ENCODE data around the gene ZNF534. TPM values are rescaled to one million over a fixed set of nuclear protein-coding genes. Genes with fewer than 3 reads are reported as not detected.
"Not testable (repeated sequence)": the region's sequence is repeated elsewhere in the genome, so short reads cannot be mapped to it uniquely, and the experiment has no call there.

The ZNF534 gene
- polyA plus RNA-seq, 1 donor = 0.40 TPM

- no CpG with 5 or more reads among the region's 8 CpGs for WGBS (ENCODE audit: insufficient coverage, low lambda C conversion rate)
- Histone ChIP-seq H3K9me3 (ENCODE audit: control insufficient read depth, low read depth, low read length) (peaks cover 24% of the 10 kb centered on the region), H3K4me1 (ENCODE audit: control insufficient read depth, insufficient read depth, low read length) (no peaks in the 10 kb centered on the region), H3K27ac (ENCODE audit: low read length) (no peak overlapping the region), H3K4me3 (ENCODE audit: low read length) (no peak overlapping the region), H3K27me3 (ENCODE audit: control insufficient read depth, insufficient read depth, low read length) (no peaks in the 10 kb centered on the region), H3K36me3 (ENCODE audit: control insufficient read depth, insufficient read depth, low read length) (no peaks in the 10 kb centered on the region)
- DNase-seq = no peak
Observed at GRCh38 chr19:52498571-52498970, 69.6 kb downstream of the ZNF534 start.

DNA sequence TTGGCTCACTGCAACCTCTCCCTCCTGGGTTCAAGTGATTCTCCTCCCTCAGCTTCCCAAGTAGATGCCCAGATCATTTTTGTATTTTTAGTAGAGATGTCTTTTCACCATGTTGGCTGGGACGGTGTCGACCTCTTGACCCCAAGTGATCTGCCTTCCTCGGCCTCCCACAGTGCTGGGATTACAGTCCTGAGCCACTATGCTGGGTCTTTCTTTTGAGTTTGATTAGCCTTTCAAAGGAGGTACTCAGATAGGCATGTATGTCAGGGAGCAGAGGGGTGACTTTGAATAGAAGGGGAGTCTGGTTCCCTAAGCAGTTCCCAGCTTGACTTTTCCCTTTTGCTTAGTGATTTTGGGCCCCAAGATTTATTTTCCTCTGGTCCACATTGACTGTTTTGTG, 71.5 kb downstream of the ZNF534 start:
- H3K4me1 ChIP-seq (ENCODE audit: control insufficient read depth, insufficient read depth, low read length); H3K27me3 ChIP-seq (ENCODE audit: control insufficient read depth, insufficient read depth, low read length); H3K27ac ChIP-seq (ENCODE audit: low read length); H3K4me3 ChIP-seq (ENCODE audit: low read length); H3K36me3 ChIP-seq (ENCODE audit: control insufficient read depth, insufficient read depth, low read length); DNase-seq: not testable (repeated sequence)
- WGBS (ENCODE audit: insufficient coverage, low lambda C conversion rate) = no CpG with 5 or more reads among the region's 3 CpGs
- peaks cover 26% of the 10 kb centered on the region for H3K9me3 ChIP-seq (ENCODE audit: control insufficient read depth, low read depth, low read length)

- not testable (repeated sequence) for DNase-seq; H3K27me3 ChIP-seq (ENCODE audit: control insufficient read depth, insufficient read depth, low read length); H3K4me3 ChIP-seq (ENCODE audit: low read length); H3K4me1 ChIP-seq (ENCODE audit: control insufficient read depth, insufficient read depth, low read length); H3K27ac ChIP-seq (ENCODE audit: low read length); H3K36me3 ChIP-seq (ENCODE audit: control insufficient read depth, insufficient read depth, low read length)
- peaks cover 24% of the 10 kb centered on the region for H3K9me3 ChIP-seq (ENCODE audit: control insufficient read depth, low read depth, low read length)
- no CpG with 5 or more reads among the region's 12 CpGs for WGBS (ENCODE audit: insufficient coverage, low lambda C conversion rate)
Observed at GRCh38 chr19:52500991-52501390, 72.0 kb downstream of the ZNF534 start.

Other genes with a start within 250 kb of the ZNF534 start
- 223 TPM for gene PPP2R1A, start 239.1 kb upstream of the ZNF534 start, polyA plus RNA-seq
- 12.3 TPM for gene ZNF766, start 159.6 kb upstream of the ZNF534 start, polyA plus RNA-seq
- 11.6 TPM for gene ZNF480, start 132.0 kb upstream of the ZNF534 start, polyA plus RNA-seq
- 6.4 TPM for gene ZNF610, start 92.9 kb upstream of the ZNF534 start, polyA plus RNA-seq
- 17.5 TPM for gene ZNF880, start 59.2 kb upstream of the ZNF534 start, polyA plus RNA-seq
- gene ZNF528, start 31.3 kb upstream of the ZNF534 start, polyA plus RNA-seq = 36.5 TPM
- 2.6 TPM for gene ZNF578, start 24.4 kb downstream of the ZNF534 start, polyA plus RNA-seq
- 14.8 TPM for gene ZNF808, start 98.5 kb downstream of the ZNF534 start, polyA plus RNA-seq
- gene ZNF701, start 141.1 kb downstream of the ZNF534 start, polyA plus RNA-seq = 16.7 TPM
- gene ZNF83, start 209.2 kb downstream of the ZNF534 start, polyA plus RNA-seq = 90.2 TPM

Measured in large intestine (tissue), 3 donors.